WTC11 (cell line): ENCODE measurements around the gene SPESP1. TPM values are rescaled to one million over a fixed set of nuclear protein-coding genes. Genes with fewer than 3 reads are reported as not detected.
"Not testable (repeated sequence)": the region's sequence is repeated elsewhere in the genome, so short reads cannot be mapped to it uniquely, and the experiment has no call there.

ENCODE experiments used
- ATAC-seq: fragments of 200-7000 bp; cut with Tn5 transposase; 2 replicates; pipeline ENCODE4 v1.10.0; 2021; ENCODE audit warnings: mild to moderate bottlenecking, moderate library complexity
- CTCF ChIA-PET: fragments of 300-600 bp; sonication (Branson Sonifier 250); formaldehyde crosslinking; loops from one replicate; lab custom pipeline; 2021; ENCODE audit warnings: antibody characterized with exemption; lab: Charles Lee
- POLR2A ChIA-PET: fragments of 350-600 bp; sonication (Branson Sonifier 250); formaldehyde crosslinking; loops from one replicate; lab custom pipeline; 2021; ENCODE audit warnings: antibody characterized with exemption; lab: Charles Lee
- DNase-seq: peaks from one replicate; pipeline ENCODE4 v3.0.0; 2021; ENCODE audit warnings: low spot score
- H3K27ac Mint-ChIP-seq: 2 replicates; pipeline ENCODE4 v1.8.0; 2021; ENCODE audit warnings: mixed read lengths
- H3K27me3 Mint-ChIP-seq: 2 replicates; pipeline ENCODE4 v1.8.0; 2021; ENCODE audit warnings: low read depth, mild to moderate bottlenecking, moderate library complexity, mixed read lengths
- H3K36me3 Mint-ChIP-seq: 2 replicates; pipeline ENCODE4 v1.8.0; 2021; ENCODE audit warnings: mixed read lengths
- H3K4me1 Mint-ChIP-seq: 2 replicates; pipeline ENCODE4 v1.8.0; 2022; ENCODE audit warnings: mixed read lengths
- H3K4me3 Mint-ChIP-seq: 2 replicates; pipeline ENCODE4 v1.8.0; 2021; ENCODE audit warnings: mild to moderate bottlenecking, moderate library complexity, mixed read lengths
- H3K9me3 Mint-ChIP-seq: 2 replicates; pipeline ENCODE4 v1.8.0; 2021; ENCODE audit warnings: mixed read lengths
- CBFB ChIP-seq: sonication (generic); formaldehyde crosslinking; IDR thresholded peaks from 2 replicates; pipeline ENCODE4 v1.8.1; 2022; ENCODE audit warnings: mild to moderate bottlenecking, low read depth, missing genetic modification reagents
- CREM ChIP-seq: sonication (generic); formaldehyde crosslinking; IDR thresholded peaks from 2 replicates; pipeline ENCODE4 v1.8.1; 2022; ENCODE audit warnings: mild to moderate bottlenecking, missing genetic modification reagents, moderate library complexity
- ETV6 ChIP-seq: sonication (generic); formaldehyde crosslinking; IDR thresholded peaks from 2 replicates; pipeline ENCODE4 v1.8.1; 2022; ENCODE audit warnings: mild to moderate bottlenecking, missing genetic modification reagents
- FOXJ3 ChIP-seq: sonication (generic); formaldehyde crosslinking; IDR thresholded peaks from 2 replicates; pipeline ENCODE4 v1.9.0; 2021; ENCODE audit warnings: missing genetic modification reagents, mild to moderate bottlenecking, borderline replicate concordance
- NFATC4 ChIP-seq: fragments of 250-450 bp; sonication (Bioruptor Pico); IDR thresholded peaks from 2 replicates; pipeline ENCODE4 v1.9.0; 2021; ENCODE audit warnings: mild to moderate bottlenecking
- PRRX2 ChIP-seq: fragments of 250-450 bp; sonication (Bioruptor Pico); IDR thresholded peaks from 2 replicates; pipeline ENCODE4 v1.8.0; 2021; ENCODE audit warnings: mild to moderate bottlenecking
- SMAD3 ChIP-seq: sonication (generic); formaldehyde crosslinking; IDR thresholded peaks from 2 replicates; pipeline ENCODE4 v1.8.0; 2022; ENCODE audit warnings: missing genetic modification reagents, mild to moderate bottlenecking, borderline replicate concordance
- SP1 ChIP-seq: sonication (generic); formaldehyde crosslinking; conservative IDR thresholded peaks from 2 replicates; pipeline ENCODE4 v1.8.1; 2022; ENCODE audit warnings: missing genetic modification reagents
- ZBTB21 ChIP-seq: sonication (generic); formaldehyde crosslinking; IDR thresholded peaks from 2 replicates; pipeline ENCODE4 v1.8.1; 2023; ENCODE audit warnings: mild to moderate bottlenecking, missing genetic modification reagents, borderline replicate concordance
- ZNF121 ChIP-seq: sonication (generic); formaldehyde crosslinking; IDR thresholded peaks from 2 replicates; pipeline ENCODE4 v1.8.0; 2023; ENCODE audit warnings: missing genetic modification reagents
- ZNF219 ChIP-seq: sonication (generic); formaldehyde crosslinking; IDR thresholded peaks from 2 replicates; pipeline ENCODE4 v1.8.0; 2023; ENCODE audit warnings: missing genetic modification reagents, mild to moderate bottlenecking, borderline replicate concordance
- ZNF232 ChIP-seq: sonication (generic); formaldehyde crosslinking; IDR thresholded peaks from 2 replicates; pipeline ENCODE4 v1.8.0; 2022; ENCODE audit warnings: mild to moderate bottlenecking, missing genetic modification reagents
- ZNF423 ChIP-seq: fragments of 250-450 bp; sonication (Bioruptor Pico); IDR thresholded peaks from 2 replicates; pipeline ENCODE4 v2.1.2; 2022; ENCODE audit warnings: mild to moderate bottlenecking, moderate library complexity
- ZNF671 ChIP-seq: fragments of 250-450 bp; sonication (Bioruptor Pico); IDR thresholded peaks from 2 replicates; pipeline ENCODE4 v1.8.0; 2021; ENCODE audit warnings: mild to moderate bottlenecking
- total RNA-seq: library from RNA; stranded (reverse); gene quantifications from 3 replicates; pipeline ENCODE4 v1.2.3, GENCODE V29; 2021
- TF ChIP-seq, protein P1 (sequence below): sonication (generic); formaldehyde crosslinking; conservative IDR thresholded peaks from 2 replicates; pipeline ENCODE4 v1.8.1; 2023; ENCODE audit warnings: mild to moderate bottlenecking, low read depth, missing genetic modification reagents, moderate library complexity
- TF ChIP-seq, protein P2 (sequence below): fragments of 250-450 bp; sonication (Bioruptor Pico); IDR thresholded peaks from 2 replicates; pipeline ENCODE4 v1.9.0; 2021; ENCODE audit warnings: moderate library complexity, mild to moderate bottlenecking, inconsistent platforms, borderline replicate concordance
- TF ChIP-seq, protein P3 (sequence below): sonication (generic); formaldehyde crosslinking; IDR thresholded peaks from 2 replicates; pipeline ENCODE4 v1.8.0; 2022; ENCODE audit warnings: mild to moderate bottlenecking, missing genetic modification reagents
- TF ChIP-seq, protein P4 (sequence below): sonication (generic); formaldehyde crosslinking; IDR thresholded peaks from 2 replicates; pipeline ENCODE4 v1.8.1; 2022; ENCODE audit warnings: low read depth, mild to moderate bottlenecking, moderate library complexity, missing genetic modification reagents, borderline replicate concordance

SPESP1 gene
- total RNA-seq, 1 experiment from 2014 or later, result not detected

DNA sequence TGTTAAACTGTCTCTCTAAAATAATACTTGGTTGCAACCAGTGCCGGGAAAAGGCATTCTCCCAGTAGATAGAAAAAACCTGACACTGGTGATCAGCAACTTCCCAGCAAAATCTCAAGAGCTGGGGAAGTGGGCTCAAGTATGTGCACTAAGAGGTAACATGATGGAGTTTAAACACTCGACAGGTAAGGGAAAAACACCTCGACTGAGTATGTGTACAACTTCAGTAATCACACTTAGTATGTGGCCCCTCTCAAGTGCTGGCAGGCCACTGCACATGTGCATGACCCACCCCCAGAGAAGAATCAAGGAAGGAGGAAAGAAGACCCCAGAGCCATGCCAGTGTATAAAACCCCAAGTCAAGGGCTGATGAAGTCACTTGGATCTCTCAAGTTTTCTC, 27.4 kb downstream of the SPESP1 start:
- Mint-ChIP-seq H3K36me3 (0 out of 2 replicates have a peak, but pooled peaks cover 4% of the 10 kb centered on the region), H3K27me3 (peaks cover 5% of the 10 kb centered on the region; the same call in 1 of the 2 replicates), H3K4me3 (no peak overlapping the region)
- no peak for TF ChIP-seq NFATC4 (CRISPR knock-in tag)
- no peak for TF ChIP-seq ETV6 (CRISPR knock-in tag)
- TF ChIP-seq, protein P1, sequence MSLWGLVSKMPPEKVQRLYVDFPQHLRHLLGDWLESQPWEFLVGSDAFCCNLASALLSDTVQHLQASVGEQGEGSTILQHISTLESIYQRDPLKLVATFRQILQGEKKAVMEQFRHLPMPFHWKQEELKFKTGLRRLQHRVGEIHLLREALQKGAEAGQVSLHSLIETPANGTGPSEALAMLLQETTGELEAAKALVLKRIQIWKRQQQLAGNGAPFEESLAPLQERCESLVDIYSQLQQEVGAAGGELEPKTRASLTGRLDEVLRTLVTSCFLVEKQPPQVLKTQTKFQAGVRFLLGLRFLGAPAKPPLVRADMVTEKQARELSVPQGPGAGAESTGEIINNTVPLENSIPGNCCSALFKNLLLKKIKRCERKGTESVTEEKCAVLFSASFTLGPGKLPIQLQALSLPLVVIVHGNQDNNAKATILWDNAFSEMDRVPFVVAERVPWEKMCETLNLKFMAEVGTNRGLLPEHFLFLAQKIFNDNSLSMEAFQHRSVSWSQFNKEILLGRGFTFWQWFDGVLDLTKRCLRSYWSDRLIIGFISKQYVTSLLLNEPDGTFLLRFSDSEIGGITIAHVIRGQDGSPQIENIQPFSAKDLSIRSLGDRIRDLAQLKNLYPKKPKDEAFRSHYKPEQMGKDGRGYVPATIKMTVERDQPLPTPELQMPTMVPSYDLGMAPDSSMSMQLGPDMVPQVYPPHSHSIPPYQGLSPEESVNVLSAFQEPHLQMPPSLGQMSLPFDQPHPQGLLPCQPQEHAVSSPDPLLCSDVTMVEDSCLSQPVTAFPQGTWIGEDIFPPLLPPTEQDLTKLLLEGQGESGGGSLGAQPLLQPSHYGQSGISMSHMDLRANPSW (CRISPR knock-in tag), result no peak
- TF ChIP-seq, protein P2, sequence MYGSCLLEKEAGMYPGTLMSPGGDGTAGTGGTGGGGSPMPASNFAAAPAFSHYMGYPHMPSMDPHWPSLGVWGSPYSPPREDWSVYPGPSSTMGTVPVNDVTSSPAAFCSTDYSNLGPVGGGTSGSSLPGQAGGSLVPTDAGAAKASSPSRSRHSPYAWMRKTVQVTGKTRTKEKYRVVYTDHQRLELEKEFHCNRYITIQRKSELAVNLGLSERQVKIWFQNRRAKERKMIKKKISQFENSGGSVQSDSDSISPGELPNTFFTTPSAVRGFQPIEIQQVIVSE (CRISPR knock-in tag), result no peak
- TF ChIP-seq PRRX2 (CRISPR knock-in tag), result no peak
- no peak for TF ChIP-seq ZBTB21 (CRISPR knock-in tag)
- no peak for TF ChIP-seq CBFB (CRISPR knock-in tag)
- TF ChIP-seq, all 79 proteins: peak for 0
- no peak for ATAC-seq
- no peaks in the 10 kb centered on the region for H3K4me1 Mint-ChIP-seq
- ChIA-PET POLR2A (no interaction called here), CTCF (no interaction called here)
- peaks cover 35% of the 10 kb centered on the region for H3K9me3 Mint-ChIP-seq
- DNase-seq, result no peak
- no peak overlapping the region for H3K27ac Mint-ChIP-seq

DNA sequence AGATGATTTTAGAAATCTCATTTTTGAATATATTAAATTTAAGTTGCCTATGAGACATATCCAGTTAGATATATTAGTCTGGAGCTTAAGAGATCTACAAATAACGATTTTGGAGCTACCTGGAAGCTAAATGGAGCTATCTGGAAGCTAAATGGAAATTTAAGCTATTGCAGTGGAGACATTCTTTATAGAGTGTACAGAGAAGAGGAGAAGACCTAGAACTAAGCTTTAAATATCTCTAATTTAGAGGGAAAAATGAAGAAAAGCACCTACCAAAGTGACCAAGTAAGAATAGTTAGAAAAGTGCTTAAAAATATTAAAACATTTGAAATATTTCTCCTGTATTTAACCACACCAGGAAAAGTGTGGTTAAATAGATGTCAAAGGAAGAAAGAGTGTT, 28.3 kb downstream of the SPESP1 start:
- Mint-ChIP-seq H3K4me3 (no peak overlapping the region), H3K27me3 (peaks cover 8% of the 10 kb centered on the region; the same call in 1 of the 2 replicates), H3K9me3 (peaks cover 42% of the 10 kb centered on the region), H3K4me1 (no peaks in the 10 kb centered on the region), H3K27ac (no peak overlapping the region), H3K36me3 (peaks cover 8% of the 10 kb centered on the region)
- TF ChIP-seq SP1 (CRISPR knock-in tag), result no peak
- no peak for TF ChIP-seq CREM (CRISPR knock-in tag)
- no peak for TF ChIP-seq SMAD3 (CRISPR knock-in tag)
- TF ChIP-seq FOXJ3 (CRISPR knock-in tag), result no peak
- TF ChIP-seq, protein P3, sequence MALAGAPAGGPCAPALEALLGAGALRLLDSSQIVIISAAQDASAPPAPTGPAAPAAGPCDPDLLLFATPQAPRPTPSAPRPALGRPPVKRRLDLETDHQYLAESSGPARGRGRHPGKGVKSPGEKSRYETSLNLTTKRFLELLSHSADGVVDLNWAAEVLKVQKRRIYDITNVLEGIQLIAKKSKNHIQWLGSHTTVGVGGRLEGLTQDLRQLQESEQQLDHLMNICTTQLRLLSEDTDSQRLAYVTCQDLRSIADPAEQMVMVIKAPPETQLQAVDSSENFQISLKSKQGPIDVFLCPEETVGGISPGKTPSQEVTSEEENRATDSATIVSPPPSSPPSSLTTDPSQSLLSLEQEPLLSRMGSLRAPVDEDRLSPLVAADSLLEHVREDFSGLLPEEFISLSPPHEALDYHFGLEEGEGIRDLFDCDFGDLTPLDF, result no peak
- CTCF ChIA-PET, result interaction anchor here (0.6 to 0.7 kb wide), 2 partner anchors 70 to 569 kb away, joined by 3 read pairs; no protein-coding TSS in a partner anchor
- DNase-seq (no peak), ATAC-seq (no peak)
- POLR2A ChIA-PET, result no interaction called here

DNA sequence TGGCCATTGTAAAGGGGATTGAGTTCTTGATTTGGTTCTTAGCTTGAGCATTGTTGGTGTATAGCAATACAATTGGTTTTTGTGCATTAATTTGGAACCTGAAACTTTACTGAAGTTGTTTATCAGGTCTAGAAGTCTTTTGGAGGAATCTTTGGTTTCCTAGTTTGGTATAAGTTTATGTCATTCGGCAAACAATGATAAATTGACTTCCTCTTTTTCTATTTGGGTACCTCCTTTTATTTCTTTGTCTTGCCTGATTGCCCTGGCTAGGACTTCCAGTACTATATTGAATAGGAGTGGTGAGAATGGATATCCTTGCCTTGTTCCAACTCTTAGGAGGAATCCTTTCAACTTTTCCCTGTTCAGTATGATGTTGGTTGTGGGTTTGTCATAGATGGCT, 32.1 kb downstream of the SPESP1 start:
- DNase-seq (no peak), ATAC-seq (no peak)
- CTCF ChIA-PET, result no interaction called here
- Mint-ChIP-seq H3K9me3 (peaks cover 65% of the 10 kb centered on the region), H3K27ac (no peak overlapping the region), H3K27me3 (peaks cover 24% of the 10 kb centered on the region), H3K36me3 (peaks cover 27% of the 10 kb centered on the region), H3K4me1 (no peaks in the 10 kb centered on the region), H3K4me3 (no peak overlapping the region)
- POLR2A ChIA-PET, result no interaction called here
- no peak for TF ChIP-seq ZNF671 (CRISPR knock-in tag)
- TF ChIP-seq ZNF219 (CRISPR knock-in tag), result no peak
- TF ChIP-seq FOXJ3 (CRISPR knock-in tag), result no peak
- TF ChIP-seq ZNF121 (CRISPR knock-in tag), result no peak
- no peak for TF ChIP-seq ZNF423
- TF ChIP-seq, protein P4, sequence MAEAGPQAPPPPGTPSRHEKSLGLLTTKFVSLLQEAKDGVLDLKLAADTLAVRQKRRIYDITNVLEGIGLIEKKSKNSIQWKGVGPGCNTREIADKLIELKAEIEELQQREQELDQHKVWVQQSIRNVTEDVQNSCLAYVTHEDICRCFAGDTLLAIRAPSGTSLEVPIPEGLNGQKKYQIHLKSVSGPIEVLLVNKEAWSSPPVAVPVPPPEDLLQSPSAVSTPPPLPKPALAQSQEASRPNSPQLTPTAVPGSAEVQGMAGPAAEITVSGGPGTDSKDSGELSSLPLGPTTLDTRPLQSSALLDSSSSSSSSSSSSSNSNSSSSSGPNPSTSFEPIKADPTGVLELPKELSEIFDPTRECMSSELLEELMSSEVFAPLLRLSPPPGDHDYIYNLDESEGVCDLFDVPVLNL (CRISPR knock-in tag), result no peak
- TF ChIP-seq ZNF232, result no peak

DNA sequence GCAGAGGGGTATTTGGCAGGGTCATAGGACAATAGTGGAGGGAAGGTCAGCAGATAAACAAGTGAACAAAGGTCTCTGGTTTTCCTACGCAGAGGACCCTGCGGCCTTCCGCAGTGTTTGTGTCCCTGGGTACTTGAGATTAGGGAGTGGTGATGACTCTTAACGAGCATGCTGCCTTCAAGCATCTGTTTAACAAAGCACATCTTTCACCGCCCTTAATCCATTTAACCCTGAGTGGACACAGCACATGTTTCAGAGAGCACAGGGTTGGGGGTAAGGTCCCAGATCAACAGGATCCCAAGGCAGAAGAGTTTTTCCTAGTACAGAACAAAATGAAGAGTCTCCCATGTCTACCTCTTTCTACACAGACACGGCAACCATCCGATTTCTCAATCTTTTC, 33.4 kb downstream of the SPESP1 start:
- H3K27ac Mint-ChIP-seq, ATAC-seq, POLR2A ChIA-PET, H3K4me1 Mint-ChIP-seq, CTCF ChIA-PET, H3K4me3 Mint-ChIP-seq, DNase-seq: not testable (repeated sequence)
- peaks cover 24% of the 10 kb centered on the region for H3K27me3 Mint-ChIP-seq
- peaks cover 75% of the 10 kb centered on the region for H3K9me3 Mint-ChIP-seq
- peaks cover 30% of the 10 kb centered on the region for H3K36me3 Mint-ChIP-seq
